Adrenal gland (tissue), 12 donors: Measurements from ENCODE around the gene MCTP2. TPM values are rescaled to one million over a fixed set of nuclear protein-coding genes. Genes with fewer than 3 reads are reported as not detected.

Experiments used
- DNase-seq, 7 donors: peaks; one replicate each; pipeline ENCODE4 v3.0.0-alpha.2; 2019 to 2020
- H3K27ac ChIP-seq, 5 donors: fragments of 200-600 bp; sonication (generic) in 4 of 5; 1 replicate in 3 of 5; 2 replicates in 2 of 5; pipeline versions ENCODE4 v1.5.1 to v1.8.0; 2016 to 2020; ENCODE audit warnings: mild to moderate bottlenecking in 1 of 5
- H3K27me3 ChIP-seq: fragments of 200-600 bp; 2 replicates; pipeline ENCODE4 v1.8.0; 2021
- H3K36me3 ChIP-seq, 2 donors: fragments of 200-600 bp; replicated peaks in 1 of 2; 1 replicate in 1 of 2; 2 replicates in 1 of 2; pipeline versions ENCODE4 v1.5.1 to v1.8.0; 2018 to 2022
- H3K4me1 ChIP-seq, 2 donors: fragments of 200-600 bp; replicated peaks in 1 of 2; 1 replicate in 1 of 2; 2 replicates in 1 of 2; pipeline versions ENCODE4 v1.5.1 to v1.8.0; 2018 to 2021
- H3K4me3 ChIP-seq, 4 donors: fragments of 200-600 bp; sonication (generic) in 3 of 4; one replicate each; pipeline ENCODE4 v1.5.1; 2016 to 2018
- H3K9me3 ChIP-seq, 3 donors: fragments of 200-600 bp; sonication (generic) in 1 of 3; replicated peaks in 1 of 3; 1 replicate in 2 of 3; 2 replicates in 1 of 3; pipeline versions ENCODE4 v1.5.1 to v1.8.0; 2016 to 2021
- CTCF ChIP-seq, 6 experiments: fragments of 450-650 bp in 4 of 6; fragments of 200-600 bp in 2 of 6; sonication (generic) in 1 of 6; IDR thresholded peaks; 1 replicate in 5 of 6; 2 replicates in 1 of 6; pipeline versions ENCODE4 v1.5.1 to v1.8.0; 2016 to 2021; ENCODE audit warnings: antibody characterized with exemption in 6 of 6, mild to moderate bottlenecking in 2 of 6, moderate library complexity in 1 of 6
- POLR2A ChIP-seq, 2 donors: fragments of 450-650 bp; IDR thresholded peaks; one replicate each; pipeline ENCODE4 v1.6.1; 2017; ENCODE audit warnings: antibody characterized with exemption in 2 of 2, mild to moderate bottlenecking in 2 of 2, moderate library complexity in 1 of 2
- WGBS, 4 donors: extraction: QIAGEN DNeasy Blood & Tissue Kit in 2 of 4; methylation state at CpG; one replicate each; pipeline versions ENCODE4 v1.1.5 to v1.1.7; 2013 to 2017; 5-methylcytosine and 5-hydroxymethylcytosine counted together
- intact Hi-C, 2 donors: fragments of 100-400 bp; cut with DNase I; formaldehyde crosslinking; loops; one replicate each; pipeline versions ENCODE4 v1.14.1 to v1.15.0; 2022 to 2023
- polyA plus RNA-seq, 3 donors: library from polyadenylated mRNA; stranded (reverse); fragments of 200-250 nt in 2 of 3; fragments of 350-450 nt in 1 of 3; fragmentation: Illumina TruSeq in 1 of 3; extraction: RNeasy Lipid Tissue Mini Kit (QIAGEN cat#74804) in 1 of 3; gene quantifications; one replicate each; pipeline ENCODE4 v1.2.3, GENCODE V29; 2013 to 2014
- total RNA-seq, 9 donors: library from RNA; depleted of rRNA in 4 of 9; stranded (reverse); fragments of >200 nt in 4 of 9; fragments of 120-200 nt in 1 of 9; fragmentation: NEBNext Ultra II Directional in 1 of 9; extraction: Animal tissue kit (Norgen Biotek cat#: 25700) in 1 of 9; gene quantifications; one replicate each; pipeline versions ENCODE4 v1.1.0 to v1.2.4, GENCODE V29; 2013 to 2023
- donor health status: healthy with polysubstance abuse.
- donor health status: Bipolar disorder and iron deficiency.
- donor health status: DM: yes; HTN: yes; CAD: no.
- donor health status: DM: no; HTN: no; CAD: no.
- donor health status: DM: no; HTN: no; CAD: no.
- donor health status: DM: yes; HTN: yes; CAD: no.

Gene MCTP2
- total and polyA plus RNA-seq, 12 donors, result 2.7 to 21.3 (median 14.4) TPM

- Histone ChIP-seq H3K27ac (no peak overlapping the region), H3K4me3 (no peak overlapping the region), H3K4me1 (no peaks in the 10 kb centered on the region), H3K9me3 (peaks cover 0 to 7% (median 0%) of the 10 kb centered on the region in 3 donors), H3K36me3 (no peaks in the 10 kb centered on the region), H3K27me3 (no peaks in the 10 kb centered on the region)
- intact Hi-C loops, result no loop called here
- no peak for TF ChIP-seq CTCF (IDR thresholded peaks at IDR 0.05)
- TF ChIP-seq POLR2A (IDR thresholded peaks at IDR 0.05), result no peak
- 88 to 100% (median 92%) methylated on average over 1 of the region's 1 CpG for WGBS, 4 donors
- no peak for DNase-seq
These were observed 222.0 kb downstream of the MCTP2 start for GRCh38 chr15:94453227-94453988.

- no peaks in the 10 kb centered on the region for H3K27me3 ChIP-seq
- TF ChIP-seq POLR2A (IDR thresholded peaks at IDR 0.05), result no peak
- TF ChIP-seq CTCF (IDR thresholded peaks at IDR 0.05), result no peak
- WGBS, 4 donors, result 92 to 96% (median 94%) methylated on average over 9 of the region's 9 CpGs
- no peak overlapping the region for H3K27ac ChIP-seq
- DNase-seq, result no peak
- H3K9me3 ChIP-seq, result peaks cover 0 to 7% (median 0%) of the 10 kb centered on the region in 3 donors
- no peaks in the 10 kb centered on the region for H3K36me3 ChIP-seq
- intact Hi-C loops, result no loop called here
- no peak overlapping the region for H3K4me3 ChIP-seq
- no peaks in the 10 kb centered on the region for H3K4me1 ChIP-seq
These were observed 223.9 kb downstream of the MCTP2 start for GRCh38 chr15:94455297-94455696.

- TF ChIP-seq POLR2A (IDR thresholded peaks at IDR 0.05) (no peak), CTCF (IDR thresholded peaks at IDR 0.05) (no peak)
- intact Hi-C loops, result no loop called here
- Histone ChIP-seq H3K36me3 (no peaks in the 10 kb centered on the region), H3K9me3 (peaks cover 0 to 7% (median 0%) of the 10 kb centered on the region in 3 donors), H3K27me3 (no peaks in the 10 kb centered on the region), H3K4me1 (no peaks in the 10 kb centered on the region), H3K27ac (no peak overlapping the region), H3K4me3 (no peak overlapping the region)
- no peak for DNase-seq
- WGBS, 4 donors, result 53 to 67% (median 63%) methylated on average over 5 of the region's 5 CpGs
These were observed 224.9 kb downstream of the MCTP2 start for GRCh38 chr15:94456226-94456625.

- Histone ChIP-seq H3K4me1 (no peaks in the 10 kb centered on the region), H3K4me3 (no peak overlapping the region), H3K36me3 (no peaks in the 10 kb centered on the region), H3K9me3 (peaks cover 0 to 7% (median 0%) of the 10 kb centered on the region in 3 donors), H3K27me3 (no peaks in the 10 kb centered on the region), H3K27ac (no peak overlapping the region)
- DNase-seq, result no peak
- no peak for TF ChIP-seq CTCF (IDR thresholded peaks at IDR 0.05)
- no peak for TF ChIP-seq POLR2A (IDR thresholded peaks at IDR 0.05)
- intact Hi-C loops, result no loop called here
- WGBS, 4 donors, result 79 to 95% (median 93%) methylated on average over 8 of the region's 8 CpGs
These were observed 226.3 kb downstream of the MCTP2 start for GRCh38 chr15:94457661-94458060.
